ENCODE results near the gene HHIPL1.

DNA sequence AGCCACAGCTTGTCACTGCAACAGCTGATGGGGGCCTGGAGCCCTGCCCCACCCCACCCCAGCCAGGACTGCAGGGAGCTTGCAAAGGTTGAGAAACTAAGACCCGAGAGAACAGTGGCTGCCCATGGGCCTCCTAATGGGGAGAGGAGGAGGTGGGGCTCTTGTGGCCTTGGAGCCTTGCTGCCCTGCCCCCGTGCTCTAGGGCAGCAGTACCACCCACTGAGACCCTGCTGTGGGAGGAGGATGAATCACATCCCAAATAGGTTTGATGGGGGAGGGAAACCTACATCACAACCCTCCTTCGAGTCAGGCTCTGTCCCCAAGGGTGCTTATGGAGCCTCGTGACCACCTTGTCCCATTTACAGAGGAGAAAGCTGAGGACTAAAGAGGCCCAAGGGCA is 15.9 kb downstream of the HHIPL1 start:
- TF ChIP-seq, protein P1, sequence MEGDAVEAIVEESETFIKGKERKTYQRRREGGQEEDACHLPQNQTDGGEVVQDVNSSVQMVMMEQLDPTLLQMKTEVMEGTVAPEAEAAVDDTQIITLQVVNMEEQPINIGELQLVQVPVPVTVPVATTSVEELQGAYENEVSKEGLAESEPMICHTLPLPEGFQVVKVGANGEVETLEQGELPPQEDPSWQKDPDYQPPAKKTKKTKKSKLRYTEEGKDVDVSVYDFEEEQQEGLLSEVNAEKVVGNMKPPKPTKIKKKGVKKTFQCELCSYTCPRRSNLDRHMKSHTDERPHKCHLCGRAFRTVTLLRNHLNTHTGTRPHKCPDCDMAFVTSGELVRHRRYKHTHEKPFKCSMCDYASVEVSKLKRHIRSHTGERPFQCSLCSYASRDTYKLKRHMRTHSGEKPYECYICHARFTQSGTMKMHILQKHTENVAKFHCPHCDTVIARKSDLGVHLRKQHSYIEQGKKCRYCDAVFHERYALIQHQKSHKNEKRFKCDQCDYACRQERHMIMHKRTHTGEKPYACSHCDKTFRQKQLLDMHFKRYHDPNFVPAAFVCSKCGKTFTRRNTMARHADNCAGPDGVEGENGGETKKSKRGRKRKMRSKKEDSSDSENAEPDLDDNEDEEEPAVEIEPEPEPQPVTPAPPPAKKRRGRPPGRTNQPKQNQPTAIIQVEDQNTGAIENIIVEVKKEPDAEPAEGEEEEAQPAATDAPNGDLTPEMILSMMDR (IDR thresholded peaks at IDR 0.05) = no peak
- no peak for TF ChIP-seq POLR2A (IDR thresholded peaks at IDR 0.05; ENCODE audit: low read length)
- TF ChIP-seq CEBPB (IDR thresholded peaks at IDR 0.05) = no peak
- no peak for TF ChIP-seq RAD21 (conservative IDR thresholded peaks at IDR 0.05 in 1 of 2, IDR thresholded peaks at IDR 0.05 in 1 of 2)
- TF ChIP-seq, protein P2, sequence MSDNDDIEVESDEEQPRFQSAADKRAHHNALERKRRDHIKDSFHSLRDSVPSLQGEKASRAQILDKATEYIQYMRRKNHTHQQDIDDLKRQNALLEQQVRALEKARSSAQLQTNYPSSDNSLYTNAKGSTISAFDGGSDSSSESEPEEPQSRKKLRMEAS (IDR thresholded peaks at IDR 0.05) = no peak
- no peak for TF ChIP-seq SMC3 (IDR thresholded peaks at IDR 0.05)
- no peak for TF ChIP-seq POLR2AphosphoS2 (conservative IDR thresholded peaks at IDR 0.05; ENCODE audit: low read length)
